Measurements from ENCODE around the gene SDK1. TPM values are rescaled to one million over a fixed set of nuclear protein-coding genes. Genes with fewer than 3 reads are reported as not detected.
A peak's percentile ranks its signal among the peaks of the same experiment; 100 is the strongest.

SDK1 gene
- total RNA-seq, 1 donor from 2014 or later, result 10.9 TPM

GRCh38 chr7:3540456-3541220, 239.6 kb downstream of the SDK1 start:
- Mint-ChIP-seq H3K27me3 (ENCODE audit: low read depth) (no peaks in the 10 kb centered on the region), H3K9me3 (ENCODE audit: low read depth) (no peaks in the 10 kb centered on the region), H3K4me1 (ENCODE audit: low read depth) (peaks cover 9% of the 10 kb centered on the region), H3K4me3 (ENCODE audit: unreplicated experiment) (no peak overlapping the region), H3K27ac (ENCODE audit: unreplicated experiment) (no peak overlapping the region), H3K36me3 (ENCODE audit: low read depth) (no peaks in the 10 kb centered on the region)
- TF ChIP-seq, protein P1, sequence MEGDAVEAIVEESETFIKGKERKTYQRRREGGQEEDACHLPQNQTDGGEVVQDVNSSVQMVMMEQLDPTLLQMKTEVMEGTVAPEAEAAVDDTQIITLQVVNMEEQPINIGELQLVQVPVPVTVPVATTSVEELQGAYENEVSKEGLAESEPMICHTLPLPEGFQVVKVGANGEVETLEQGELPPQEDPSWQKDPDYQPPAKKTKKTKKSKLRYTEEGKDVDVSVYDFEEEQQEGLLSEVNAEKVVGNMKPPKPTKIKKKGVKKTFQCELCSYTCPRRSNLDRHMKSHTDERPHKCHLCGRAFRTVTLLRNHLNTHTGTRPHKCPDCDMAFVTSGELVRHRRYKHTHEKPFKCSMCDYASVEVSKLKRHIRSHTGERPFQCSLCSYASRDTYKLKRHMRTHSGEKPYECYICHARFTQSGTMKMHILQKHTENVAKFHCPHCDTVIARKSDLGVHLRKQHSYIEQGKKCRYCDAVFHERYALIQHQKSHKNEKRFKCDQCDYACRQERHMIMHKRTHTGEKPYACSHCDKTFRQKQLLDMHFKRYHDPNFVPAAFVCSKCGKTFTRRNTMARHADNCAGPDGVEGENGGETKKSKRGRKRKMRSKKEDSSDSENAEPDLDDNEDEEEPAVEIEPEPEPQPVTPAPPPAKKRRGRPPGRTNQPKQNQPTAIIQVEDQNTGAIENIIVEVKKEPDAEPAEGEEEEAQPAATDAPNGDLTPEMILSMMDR (IDR thresholded peaks at IDR 0.05), result no peak
- DNase-seq (ENCODE audit: low spot score), result no peak

DNA sequence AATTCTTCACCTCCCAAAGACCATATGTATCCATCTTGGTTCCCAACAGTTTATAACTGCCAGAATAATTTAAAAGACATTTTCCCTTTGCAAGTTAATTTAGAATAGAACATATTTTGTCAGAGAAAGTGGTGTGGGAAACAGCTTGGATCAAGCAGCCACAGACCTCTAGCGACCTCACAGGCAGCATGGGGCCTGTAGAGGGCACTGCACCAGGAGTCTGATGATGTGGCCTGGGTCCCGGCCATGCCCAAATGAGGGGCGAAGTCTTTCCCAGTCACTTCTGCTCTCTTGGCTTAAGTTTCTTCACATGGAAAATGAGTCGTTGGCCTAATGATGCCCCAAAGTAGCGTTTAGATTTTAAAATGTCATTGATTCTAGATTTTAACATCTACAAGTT, 243.2 kb downstream of the SDK1 start:
- Mint-ChIP-seq H3K27me3 (ENCODE audit: low read depth) (no peaks in the 10 kb centered on the region), H3K9me3 (ENCODE audit: low read depth) (no peaks in the 10 kb centered on the region)

GRCh38 chr7:3548815-3549214, 247.8 kb downstream of the SDK1 start:
- Mint-ChIP-seq H3K4me3 (ENCODE audit: unreplicated experiment) (no peak overlapping the region), H3K9me3 (ENCODE audit: low read depth) (no peaks in the 10 kb centered on the region), H3K36me3 (ENCODE audit: low read depth) (no peaks in the 10 kb centered on the region), H3K27me3 (ENCODE audit: low read depth) (no peaks in the 10 kb centered on the region), H3K27ac (ENCODE audit: unreplicated experiment) (no peak overlapping the region), H3K4me1 (ENCODE audit: low read depth) (peaks cover 11% of the 10 kb centered on the region)
- no peak for DNase-seq (ENCODE audit: low spot score)
- TF ChIP-seq, protein P1 (IDR thresholded peaks at IDR 0.05), result no peak

More for the DNA sequence above, 243.2 kb downstream of the SDK1 start:
- Mint-ChIP-seq H3K4me1 (ENCODE audit: low read depth) (peaks cover 7% of the 10 kb centered on the region), H3K4me3 (ENCODE audit: unreplicated experiment) (no peak overlapping the region), H3K27ac (ENCODE audit: unreplicated experiment) (no peak overlapping the region), H3K36me3 (ENCODE audit: low read depth) (no peaks in the 10 kb centered on the region)
- DNase-seq (ENCODE audit: low spot score), result no peak
- TF ChIP-seq, protein P1 (IDR thresholded peaks at IDR 0.05), result peak; percentile 18

DNA sequence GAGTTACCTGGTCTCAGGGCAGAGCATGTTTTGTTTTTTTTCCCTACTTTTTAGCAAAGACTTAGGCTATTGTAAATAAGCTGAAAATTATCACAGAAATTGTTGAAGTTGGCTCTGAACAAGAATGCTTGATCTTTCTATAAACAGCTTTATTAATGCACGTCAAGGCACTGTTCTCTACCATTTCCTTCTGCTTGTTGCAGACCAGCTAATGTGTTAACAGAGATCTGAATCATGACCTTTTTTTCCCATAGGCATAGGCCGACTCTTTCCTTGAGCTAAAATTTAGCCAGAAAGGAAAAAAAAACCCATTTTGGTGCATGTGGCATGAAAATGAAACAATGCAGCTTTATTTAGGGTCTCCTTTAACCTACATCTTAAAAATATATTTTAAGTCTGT, 248.5 kb downstream of the SDK1 start:
- Mint-ChIP-seq H3K36me3 (ENCODE audit: low read depth) (no peaks in the 10 kb centered on the region), H3K9me3 (ENCODE audit: low read depth) (peaks cover 5% of the 10 kb centered on the region), H3K27me3 (ENCODE audit: low read depth) (no peaks in the 10 kb centered on the region), H3K27ac (ENCODE audit: unreplicated experiment) (no peak overlapping the region), H3K4me1 (ENCODE audit: low read depth) (peaks cover 11% of the 10 kb centered on the region), H3K4me3 (ENCODE audit: unreplicated experiment) (no peak overlapping the region)
- TF ChIP-seq, protein P1 (IDR thresholded peaks at IDR 0.05), result no peak
- no peak for DNase-seq (ENCODE audit: low spot score)

DNA sequence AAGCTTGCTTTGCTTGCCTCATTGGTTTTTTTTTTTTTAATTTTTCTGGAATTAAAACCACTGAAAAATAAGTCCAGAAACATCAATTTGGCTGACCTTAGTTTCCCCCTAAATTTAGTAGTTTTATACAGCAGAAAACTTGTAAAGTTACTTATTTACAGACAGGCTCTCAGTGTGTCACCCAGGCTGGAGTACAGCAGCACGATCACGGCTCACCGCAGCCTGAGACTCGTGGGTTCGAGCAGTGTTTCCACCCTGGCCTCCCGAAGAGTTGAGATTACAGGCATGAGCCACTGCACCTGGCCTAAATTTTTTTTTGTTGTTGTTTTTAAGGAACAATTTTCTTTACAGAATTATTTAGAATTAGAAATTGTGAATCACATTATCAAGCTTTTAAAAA, 250.5 kb downstream of the SDK1 start:
- no peaks in the 10 kb centered on the region for H3K27me3 Mint-ChIP-seq (ENCODE audit: low read depth)
- peaks cover 22% of the 10 kb centered on the region for H3K9me3 Mint-ChIP-seq (ENCODE audit: low read depth)
- H3K27ac Mint-ChIP-seq (ENCODE audit: unreplicated experiment), result no peak overlapping the region
- DNase-seq (ENCODE audit: low spot score), result no peak
- peaks cover 11% of the 10 kb centered on the region for H3K4me1 Mint-ChIP-seq (ENCODE audit: low read depth)
- no peak overlapping the region for H3K4me3 Mint-ChIP-seq (ENCODE audit: unreplicated experiment)
- TF ChIP-seq, protein P1 (IDR thresholded peaks at IDR 0.05), result no peak
- H3K36me3 Mint-ChIP-seq (ENCODE audit: low read depth), result peaks cover 7% of the 10 kb centered on the region

Data from chondrocyte (in vitro differentiated cells).